Metanephros (tissue), 1 donor: ENCODE results near the gene NMBR. TPM values are rescaled to one million over a fixed set of nuclear protein-coding genes. Genes with fewer than 3 reads are reported as not detected.

Source experiments
- total RNA-seq: library from RNA; depleted of rRNA; stranded (reverse); fragments of >200 nt; gene quantifications from one replicate; pipeline ENCODE4 v1.2.3, GENCODE V29; 2014

The NMBR gene
- 0.29 TPM for total RNA-seq

DNA sequence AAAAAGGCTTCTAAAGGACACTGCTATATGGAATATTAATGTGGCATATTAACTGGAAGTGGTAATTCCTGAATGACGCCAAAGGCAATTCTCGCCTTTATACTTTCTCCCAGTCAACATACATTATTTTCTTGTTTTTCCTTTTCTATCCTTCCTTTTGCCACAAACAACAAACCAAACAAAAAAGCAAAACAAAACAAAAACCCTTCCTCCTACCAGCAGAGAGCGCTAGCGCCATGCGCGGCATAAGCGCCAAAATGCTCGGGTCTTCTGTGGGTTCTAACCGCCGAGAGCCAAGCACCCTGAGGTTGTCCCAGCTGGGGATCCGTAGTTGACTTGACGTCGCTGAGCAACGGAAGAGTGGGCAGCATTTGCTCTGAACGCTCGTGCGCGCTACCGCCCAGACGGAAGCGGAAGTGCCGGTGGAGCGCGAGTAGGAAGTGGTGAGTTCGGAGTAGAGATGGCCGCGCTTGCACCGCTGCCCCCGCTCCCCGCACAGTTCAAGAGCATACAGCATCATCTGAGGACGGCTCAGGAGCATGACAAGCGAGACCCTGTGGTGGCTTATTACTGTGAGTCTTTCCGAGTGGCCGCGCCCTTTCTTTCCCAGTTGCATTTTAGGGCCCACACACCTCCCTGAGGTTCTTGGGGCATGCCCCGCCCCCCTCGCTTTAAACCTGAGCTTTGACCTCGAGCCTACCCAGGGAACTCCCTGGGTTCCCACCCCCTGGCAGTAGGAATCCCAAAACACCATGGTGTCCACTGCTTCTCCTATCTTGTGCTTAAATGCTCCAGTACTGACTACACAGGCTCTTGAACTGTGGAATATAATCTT, at the start of gene NMBR, which contains the start of gene VTA1:
NMBR (minus strand) TSS at position 295 of the 835 bp plus-strand sequence. CDS start 58,464 bp downstream, outside the sequence.
VTA1 (plus strand) TSS at position 436 of the 835 bp plus-strand sequence; CDS start at position 461, 25 bp downstream.

DNA sequence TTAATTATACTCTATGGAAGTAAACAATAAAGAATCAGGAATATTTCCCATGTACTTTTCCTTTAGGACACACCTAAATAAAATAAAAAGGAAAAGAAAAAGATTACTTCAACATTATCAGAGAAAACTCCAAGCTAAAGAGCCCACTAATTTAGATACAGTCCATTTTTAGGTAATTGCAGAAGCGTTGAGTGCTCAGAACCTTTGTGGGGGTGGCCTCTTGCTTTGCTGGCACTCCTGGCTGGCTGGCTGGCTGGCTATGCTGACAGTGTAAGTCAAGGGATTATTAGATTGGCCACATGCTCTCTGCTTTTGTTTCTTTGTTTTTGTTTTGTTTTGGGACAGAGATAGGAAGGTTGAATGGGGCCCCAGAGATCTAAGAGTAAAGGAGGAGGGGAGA, 14.3 kb downstream of the NMBR start, which contains the start of gene GJE1:
GJE1 (plus strand) TSS at position 301 of the 400 bp plus-strand sequence. CDS start 234 bp downstream, outside the sequence.

Other genes with a start within 250 kb of the NMBR start
- gene GJE1, start 14.2 kb downstream of the NMBR start, total RNA-seq = not detected
- gene VTA1, start 141 bp upstream of the NMBR start, total RNA-seq = 43.6 TPM
- 37.0 TPM for gene ADGRG6, start 154.9 kb upstream of the NMBR start, total RNA-seq